HEK293 (cell line): ENCODE results near the gene HHIPL1.

Experiments used
- CTCF ChIA-PET: fragments of 350-600 bp; formaldehyde crosslinking; extraction: SDS; loops from one replicate; lab custom pipeline; 2021; ENCODE audit warnings: antibody characterized with exemption; lab: Yijun Ruan, JAX
- POLR2A ChIA-PET: fragments of 300-600 bp; formaldehyde crosslinking; extraction: SDS; loops from one replicate; lab custom pipeline; 2020; ENCODE audit warnings: antibody characterized with exemption, inconsistent platforms; lab: Yijun Ruan, JAX
- H3K27ac ChIP-seq: fragments of 200-500 bp; sonication (Bioruptor generic); 2 replicates; pipeline ENCODE4 v1.5.1; 2014; ENCODE audit warnings: low read depth, low read length, control low read depth, inconsistent platforms; ENCODE audit errors: extremely low read depth
- H3K36me3 ChIP-seq, 2 experiments: fragments of 200-500 bp in 1 of 2; sonication (Bioruptor generic) in 1 of 2; 1 replicate in 1 of 2; 2 replicates in 1 of 2; pipeline ENCODE4 v1.5.1; 2014 to 2017; ENCODE audit warnings: inconsistent platforms in 2 of 2, low read length in 2 of 2; ENCODE audit not compliant: control insufficient read depth in 2 of 2, insufficient read depth in 1 of 2
- H3K4me1 ChIP-seq: fragments of 200-500 bp; sonication (Bioruptor generic); 2 replicates; pipeline ENCODE4 v1.5.1; 2014; ENCODE audit warnings: mild to moderate bottlenecking, low read length, inconsistent platforms; ENCODE audit not compliant: control insufficient read depth, insufficient read depth
- H3K4me3 ChIP-seq: 2 replicates; pipeline ENCODE4 v1.5.1; 2011; ENCODE audit warnings: low read depth, mild to moderate bottlenecking, control low read depth, low read length, moderate library complexity
- H3K9me3 ChIP-seq: fragments of 200-500 bp; sonication (Bioruptor generic); 2 replicates; pipeline ENCODE4 v1.5.1; 2014; ENCODE audit warnings: low read depth, low read length, inconsistent platforms; ENCODE audit not compliant: control insufficient read depth, insufficient read depth
- EGR2 ChIP-seq: fragments of 450-650 bp; formaldehyde crosslinking; IDR thresholded peaks from 2 replicates; pipeline ENCODE4 v1.5.1; 2016; ENCODE audit warnings: low read depth, missing biosample characterization, missing genetic modification characterization
- KLF10 ChIP-seq: fragments of 450-650 bp; IDR thresholded peaks from 2 replicates; pipeline ENCODE4 v1.5.1; 2018; ENCODE audit warnings: missing biosample characterization, mild to moderate bottlenecking, missing genetic modification characterization
- KLF16 ChIP-seq: fragments of 450-650 bp; formaldehyde crosslinking; IDR thresholded peaks from 2 replicates; pipeline ENCODE4 v1.5.1; 2017; ENCODE audit warnings: missing biosample characterization, missing genetic modification characterization
- OSR2 ChIP-seq: fragments of 450-650 bp; formaldehyde crosslinking; IDR thresholded peaks from 2 replicates; pipeline ENCODE4 v1.5.1; 2016; ENCODE audit warnings: missing biosample characterization, missing genetic modification characterization
- SP3 ChIP-seq: fragments of 450-650 bp; formaldehyde crosslinking; IDR thresholded peaks from 2 replicates; pipeline ENCODE4 v1.5.1; 2016; ENCODE audit warnings: missing biosample characterization, missing genetic modification characterization
- ZFHX2 ChIP-seq: fragments of 450-650 bp; formaldehyde crosslinking; conservative IDR thresholded peaks from 2 replicates; pipeline ENCODE4 v1.5.1; 2016; ENCODE audit warnings: missing biosample characterization, missing genetic modification characterization
- ZFP41 ChIP-seq: fragments of 450-650 bp; formaldehyde crosslinking; IDR thresholded peaks from 2 replicates; pipeline ENCODE4 v1.5.1; 2016; ENCODE audit warnings: missing biosample characterization, missing genetic modification characterization, borderline replicate concordance
- ZNF114 ChIP-seq: fragments of 450-650 bp; formaldehyde crosslinking; IDR thresholded peaks from 2 replicates; pipeline ENCODE4 v1.5.0; 2017; ENCODE audit warnings: missing biosample characterization, missing genetic modification characterization
- ZNF19 ChIP-seq: fragments of 450-650 bp; formaldehyde crosslinking; IDR thresholded peaks from 2 replicates; pipeline ENCODE4; 2016; ENCODE audit warnings: missing biosample characterization, missing genetic modification characterization, low read depth
- ZNF292 ChIP-seq: fragments of 450-650 bp; formaldehyde crosslinking; IDR thresholded peaks from 2 replicates; pipeline ENCODE4 v1.5.1; 2016; ENCODE audit warnings: low read depth, missing biosample characterization, missing genetic modification characterization, borderline replicate concordance
- ZNF350 ChIP-seq: fragments of 450-650 bp; formaldehyde crosslinking; IDR thresholded peaks from 2 replicates; pipeline ENCODE4 v1.5.0; 2017; ENCODE audit warnings: missing biosample characterization, mild to moderate bottlenecking, missing genetic modification characterization
- ZNF416 ChIP-seq: fragments of 450-650 bp; formaldehyde crosslinking; IDR thresholded peaks from 2 replicates; pipeline ENCODE4 v1.5.1; 2016; ENCODE audit warnings: missing biosample characterization, missing genetic modification characterization
- ZNF521 ChIP-seq: fragments of 450-650 bp; formaldehyde crosslinking; IDR thresholded peaks from 2 replicates; pipeline ENCODE4 v1.5.1; 2017; ENCODE audit warnings: missing biosample characterization, mild to moderate bottlenecking, missing genetic modification characterization
- ZNF580 ChIP-seq: fragments of 450-650 bp; formaldehyde crosslinking; IDR thresholded peaks from 2 replicates; pipeline ENCODE4 v1.5.1; 2016; ENCODE audit warnings: missing biosample characterization, missing genetic modification characterization
- ZNF596 ChIP-seq: fragments of 450-650 bp; IDR thresholded peaks from 2 replicates; pipeline ENCODE4 v1.5.0; 2018; ENCODE audit warnings: missing biosample characterization, mild to moderate bottlenecking, missing genetic modification characterization, moderate library complexity
- ZNF785 ChIP-seq: fragments of 450-650 bp; formaldehyde crosslinking; IDR thresholded peaks from 2 replicates; pipeline ENCODE4 v1.5.1; 2016; ENCODE audit warnings: missing biosample characterization, missing genetic modification characterization
- ZSCAN16 ChIP-seq: fragments of 450-650 bp; formaldehyde crosslinking; IDR thresholded peaks from 2 replicates; pipeline ENCODE4 v1.5.1; 2016; ENCODE audit warnings: missing biosample characterization, missing genetic modification characterization
- ZSCAN4 ChIP-seq: fragments of 450-650 bp; formaldehyde crosslinking; IDR thresholded peaks from 2 replicates; pipeline ENCODE4 v1.5.1; 2017; ENCODE audit warnings: missing biosample characterization, missing genetic modification characterization
- ZSCAN5A ChIP-seq: fragments of 450-650 bp; formaldehyde crosslinking; IDR thresholded peaks from 2 replicates; pipeline ENCODE4 v1.5.1; 2016; ENCODE audit warnings: missing biosample characterization, missing genetic modification characterization

HHIPL1 gene

GRCh38 chr14:99670361-99671234 is 25.7 kb downstream of the HHIPL1 start (continued):
- TF ChIP-seq ZSCAN16 (no peak), SP3 (tag by site-specific recombination) (no peak), ZNF114 (tag by site-specific recombination) (no peak), ZNF350 (tag by site-specific recombination) (no peak), ZNF521 (tag by site-specific recombination) (no peak), ZSCAN4 (tag by site-specific recombination) (no peak), ZFHX2 (tag by site-specific recombination) (peak; percentile 90), OSR2 (tag by site-specific recombination) (no peak), KLF16 (tag by site-specific recombination) (no peak)

- H3K36me3 ChIP-seq: no peaks in the 10 kb centered on the region
- no peaks in the 10 kb centered on the region for H3K4me1 ChIP-seq
- H3K4me3 ChIP-seq: no peak overlapping the region
- H3K27ac ChIP-seq: no peak overlapping the region
- CTCF ChIA-PET: interaction anchor here (0.6 kb wide), 1 partner anchor 282 kb away, joined by 4 read pairs; no protein-coding TSS in a partner anchor
- no peak for TF ChIP-seq ZNF19
- no peak for TF ChIP-seq ZNF596 (tag by site-specific recombination)
- TF ChIP-seq ZNF580 (tag by site-specific recombination): no peak
- no peak for TF ChIP-seq ZNF785 (tag by site-specific recombination)
- TF ChIP-seq ZNF416: no peak
- TF ChIP-seq ZFP41 (tag by site-specific recombination): no peak
- no peak for TF ChIP-seq ZNF292 (tag by site-specific recombination)
- peak; percentile 86 for TF ChIP-seq EGR2 (tag by site-specific recombination)
- no peak for TF ChIP-seq KLF10 (tag by site-specific recombination)
- TF ChIP-seq ZFHX2 (tag by site-specific recombination): peak; percentile 93
- no peak for TF ChIP-seq ZSCAN5A
- POLR2A ChIA-PET: no interaction called here
- no peaks in the 10 kb centered on the region for H3K9me3 ChIP-seq
Observed at GRCh38 chr14:99671235-99672224, 26.6 kb downstream of the HHIPL1 start.
